ENCODE results near the gene MPL.
A peak's percentile ranks its signal among the peaks of the same experiment; 100 is the strongest.

MPL gene

GRCh38 chr1:43327549-43328292 is 9.9 kb upstream of the MPL start:
- DNase-seq, result peak; percentile 36

DNA sequence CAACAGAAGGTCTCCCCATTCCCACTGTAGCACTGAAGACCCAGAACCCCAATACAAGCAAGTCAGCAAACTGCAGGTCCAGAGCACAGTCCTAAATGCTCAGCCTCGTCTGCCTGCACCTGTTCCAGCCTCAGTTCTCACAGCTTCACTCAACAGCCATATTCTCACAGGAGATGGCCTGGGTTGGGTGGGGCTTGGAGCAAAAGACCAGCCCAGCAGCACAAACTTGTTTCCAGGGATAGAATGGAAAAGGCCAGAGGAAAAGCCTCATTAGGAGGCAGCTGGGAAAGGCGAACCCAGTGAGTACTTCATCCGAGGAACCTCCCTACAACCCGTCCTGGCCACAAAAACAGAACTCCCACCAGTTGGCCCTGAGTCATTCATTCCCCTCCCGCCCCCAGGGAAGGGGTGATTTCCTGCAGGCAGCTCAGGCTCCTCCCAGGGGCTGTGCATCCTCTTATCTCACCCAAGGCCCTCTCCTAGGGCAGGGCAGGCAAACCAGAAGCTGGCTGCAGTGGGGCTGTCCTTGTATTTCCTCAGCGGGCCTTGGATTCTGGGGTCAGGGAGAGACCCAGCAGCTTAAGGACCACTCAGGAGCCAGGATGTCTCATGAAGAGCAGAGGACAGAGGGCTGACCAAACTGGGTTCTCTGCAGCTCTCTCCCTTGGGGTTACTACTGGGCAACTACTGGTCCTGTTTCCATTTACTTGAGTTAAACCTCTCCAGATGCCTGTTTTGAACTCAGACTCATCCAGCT is 7.4 kb upstream of the MPL start:
- peak; percentile 48 for DNase-seq

DNA sequence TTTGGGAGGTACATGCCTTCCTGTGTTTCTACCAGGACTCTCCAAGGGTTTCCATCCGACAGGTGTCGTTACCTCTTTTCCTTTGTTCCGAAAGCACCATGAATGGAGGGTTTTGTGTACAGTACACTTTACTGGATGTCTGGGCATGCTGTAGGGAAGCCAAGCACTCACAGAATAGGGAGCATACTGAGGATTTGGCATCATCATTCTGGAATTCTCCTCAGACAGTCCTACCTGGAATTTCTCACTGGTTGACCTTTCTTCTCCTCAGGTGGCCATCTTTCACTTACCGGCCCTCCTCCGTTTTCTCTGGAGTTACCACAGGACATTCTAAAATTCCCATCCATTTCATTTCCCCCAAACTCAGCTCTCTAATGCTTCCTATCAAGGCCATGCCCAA is 5.9 kb upstream of the MPL start:
- DNase-seq, result no peak

GRCh38 chr1:43334453-43335205 is 3.0 kb upstream of the MPL start:
- no peak for DNase-seq

- DNase-seq, result no peak
Observed at GRCh38 chr1:43338001-43338400, 383 bp downstream of the MPL start.

- no peak for DNase-seq
Observed at GRCh38 chr1:43339584-43340232, 2.1 kb downstream of the MPL start.

GRCh38 chr1:43340559-43340958 is 2.9 kb downstream of the MPL start:
- DNase-seq, result no peak

GRCh38 chr1:43344267-43344850 is 6.7 kb downstream of the MPL start:
- DNase-seq, result no peak

- no peak for DNase-seq
Observed at GRCh38 chr1:43345120-43345519, 7.5 kb downstream of the MPL start.

DNA sequence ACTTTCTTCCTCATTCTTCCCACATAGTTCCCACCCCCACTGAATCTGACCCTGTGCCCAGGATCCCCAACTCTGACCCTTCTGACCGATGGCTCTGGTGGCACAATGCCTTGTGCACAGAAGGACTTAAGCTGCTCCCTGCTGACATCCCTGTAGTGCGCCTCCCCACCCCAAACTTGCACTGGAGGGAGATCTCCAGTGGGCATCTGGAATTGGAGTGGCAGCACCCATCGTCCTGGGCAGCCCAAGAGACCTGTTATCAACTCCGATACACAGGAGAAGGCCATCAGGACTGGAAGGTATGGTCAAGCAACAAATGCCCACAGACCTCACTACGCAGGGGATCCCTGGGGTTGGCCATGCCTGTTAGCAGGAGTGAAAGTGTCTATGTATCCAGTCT is 9.0 kb downstream of the MPL start:
- no peak for DNase-seq

DNA sequence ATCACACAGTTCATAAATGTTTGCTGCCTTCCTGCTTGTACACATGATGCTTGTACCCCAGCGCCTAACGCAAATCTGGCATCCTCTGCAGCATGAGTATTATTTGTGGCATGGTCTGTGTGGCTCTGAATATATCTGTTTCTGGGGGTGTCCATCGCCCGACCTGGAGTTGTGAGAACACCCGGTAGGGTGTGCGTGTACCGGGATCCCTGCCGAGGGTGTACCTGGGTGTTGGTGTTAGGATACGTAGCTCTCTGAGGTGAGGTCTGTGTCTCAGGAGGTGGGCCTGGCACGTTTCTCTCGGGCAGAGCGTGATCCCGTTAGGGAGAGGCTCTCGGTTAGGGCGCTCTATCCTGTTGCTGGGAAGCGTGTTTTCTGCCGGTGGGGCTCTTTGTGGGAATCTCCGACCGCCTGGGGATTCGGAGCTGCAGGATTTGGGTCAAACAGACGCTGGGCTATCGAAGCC is 10.8 kb downstream of the MPL start:
- DNase-seq, result no peak

DNA sequence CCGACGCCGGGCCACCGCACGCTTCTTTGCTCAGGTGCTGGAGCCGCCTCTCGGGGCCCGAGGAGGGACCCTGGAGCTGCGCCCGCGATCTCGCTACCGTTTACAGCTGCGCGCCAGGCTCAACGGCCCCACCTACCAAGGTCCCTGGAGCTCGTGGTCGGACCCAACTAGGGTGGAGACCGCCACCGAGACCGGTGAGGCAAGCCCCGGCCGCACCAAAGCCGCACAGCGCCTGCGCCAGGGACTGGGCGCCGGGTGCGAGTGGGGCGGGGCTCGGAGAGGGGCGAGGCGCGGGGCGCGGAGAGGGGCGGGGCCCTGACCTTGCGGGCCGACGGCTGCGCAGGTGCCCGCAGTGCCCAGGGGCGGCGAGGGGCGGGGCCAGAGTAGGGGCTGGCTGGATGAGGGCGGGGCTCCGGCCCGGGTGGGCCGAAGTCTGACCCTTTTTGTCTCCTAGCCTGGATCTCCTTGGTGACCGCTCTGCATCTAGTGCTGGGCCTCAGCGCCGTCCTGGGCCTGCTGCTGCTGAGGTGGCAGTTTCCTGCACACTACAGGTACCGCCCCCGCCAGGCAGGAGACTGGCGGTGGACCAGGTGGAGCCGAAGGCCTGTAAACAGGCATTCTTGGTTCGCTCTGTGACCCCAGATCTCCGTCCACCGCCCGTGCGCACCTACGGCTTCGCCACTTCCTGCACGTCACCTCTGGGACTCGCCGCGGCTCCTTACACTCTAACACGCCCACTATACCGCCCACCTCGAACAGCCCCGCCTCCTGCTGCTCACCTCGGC is 11.4 kb downstream of the MPL start:
- no peak for DNase-seq

- peak; percentile 69 for DNase-seq
Observed at GRCh38 chr1:43349594-43350306, 12.1 kb downstream of the MPL start.

GRCh38 chr1:43350976-43351375 is 13.4 kb downstream of the MPL start:
- no peak for DNase-seq

DNA sequence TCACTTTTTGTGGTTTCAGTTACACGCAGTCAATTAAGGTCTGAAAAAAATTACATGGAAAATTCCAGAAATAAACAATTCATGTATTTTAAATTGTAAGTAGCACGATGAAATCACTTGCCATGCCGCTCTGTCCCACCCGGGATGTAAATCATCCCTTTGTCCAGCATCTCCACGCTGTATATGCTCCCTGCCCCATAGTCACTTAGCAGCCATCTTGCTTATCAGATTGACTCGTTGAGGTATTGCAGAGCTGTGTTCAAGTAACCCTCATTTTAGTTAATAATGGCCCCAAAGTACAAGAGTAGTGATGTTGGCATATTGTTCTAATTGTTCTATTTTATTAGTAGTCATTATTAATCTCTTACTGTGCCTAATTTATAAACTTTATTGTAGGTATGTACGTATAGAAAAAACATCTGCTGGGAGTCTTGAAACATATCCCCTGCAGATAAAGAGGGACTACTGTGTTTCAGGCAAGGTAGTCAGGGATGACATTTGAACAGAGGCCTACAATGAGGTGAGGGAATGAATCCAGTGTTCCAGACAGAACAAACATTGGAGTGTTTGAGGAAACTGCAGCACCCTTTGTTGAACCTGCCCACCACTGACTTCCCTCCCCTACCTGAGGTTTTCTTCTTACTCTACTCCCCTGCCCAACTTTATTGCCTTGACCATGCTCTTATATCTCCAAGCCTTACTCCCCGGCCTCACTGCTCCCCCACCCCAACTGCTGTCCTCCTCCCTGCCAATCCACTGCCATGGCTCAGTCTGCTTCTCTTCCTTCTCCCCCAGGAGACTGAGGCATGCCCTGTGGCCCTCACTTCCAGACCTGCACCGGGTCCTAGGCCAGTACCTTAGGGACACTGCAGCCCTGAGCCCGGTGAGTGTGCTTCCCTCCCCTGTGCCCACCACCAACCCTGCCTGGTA is 14.1 kb downstream of the MPL start:
- no peak for DNase-seq

- DNase-seq, result no peak
Observed at GRCh38 chr1:43352351-43352705, 14.7 kb downstream of the MPL start.

DNA sequence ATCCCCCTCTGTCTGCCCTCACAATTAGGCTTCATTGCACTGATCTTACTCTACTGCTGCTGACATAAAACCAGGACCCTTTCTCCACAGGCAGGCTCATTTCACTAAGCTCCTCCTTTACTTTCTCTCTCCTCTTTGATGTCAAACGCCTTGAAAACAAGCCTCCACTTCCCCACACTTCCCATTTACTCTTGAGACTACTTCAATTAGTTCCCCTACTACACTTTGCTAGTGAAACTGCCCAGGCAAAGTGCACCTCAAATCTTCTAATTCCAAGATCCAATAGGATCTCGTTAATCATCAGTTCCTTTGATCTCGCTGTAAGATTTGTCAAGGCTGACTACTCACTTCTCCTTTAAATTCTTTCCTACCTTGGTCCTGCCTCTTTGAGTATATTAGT is 15.3 kb downstream of the MPL start:
- DNase-seq, result no peak

DNA sequence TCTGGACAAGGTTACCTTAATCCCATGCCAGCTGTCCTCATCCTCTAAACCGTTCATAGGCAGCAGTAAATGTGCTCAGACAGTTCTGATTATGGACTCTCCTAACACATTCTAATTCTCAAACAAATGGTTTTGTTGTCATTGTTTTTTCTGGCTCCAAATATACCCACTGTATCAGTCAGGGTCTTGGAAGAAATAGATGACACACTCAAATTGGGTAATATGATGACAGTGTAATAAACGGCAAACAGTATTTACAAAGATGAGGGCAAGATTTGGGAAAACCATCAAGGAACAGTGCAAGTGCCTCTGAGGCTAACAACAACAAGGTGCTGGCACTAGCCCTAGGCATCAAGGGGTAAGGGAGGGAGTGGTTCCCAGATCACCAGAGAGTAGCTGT is 16.9 kb downstream of the MPL start:
- DNase-seq, result no peak

- no peak for DNase-seq
Observed at GRCh38 chr1:43354936-43355335, 17.3 kb downstream of the MPL start.

DNA sequence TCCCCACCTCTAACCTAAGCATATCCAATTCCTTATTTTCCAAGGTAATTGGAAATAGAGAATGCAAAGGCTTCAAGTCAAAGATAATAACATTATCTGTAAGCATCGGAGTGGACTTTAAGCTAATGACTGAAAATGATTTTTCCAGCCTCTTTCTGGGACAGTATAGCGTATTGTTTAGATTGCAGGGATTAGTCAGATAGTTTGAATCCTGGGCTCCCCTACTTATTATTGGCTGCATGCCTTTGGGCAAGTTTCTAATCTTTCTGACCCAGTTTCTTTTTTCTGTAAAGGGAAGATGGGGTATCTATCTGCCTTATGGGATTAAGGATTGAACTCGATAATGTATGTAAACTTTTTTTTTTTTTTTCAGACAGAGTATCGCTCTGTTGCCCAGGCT is 19.6 kb downstream of the MPL start:
- DNase-seq, result peak; percentile 29

Data from HCEC 1CT (cell line).